Glutamatergic neuron (in vitro differentiated cells): Measurements from ENCODE around the gene TAC1. TPM values are rescaled to one million over a fixed set of nuclear protein-coding genes. Genes with fewer than 3 reads are reported as not detected.

Source experiments
- DNase-seq: peaks from one replicate; pipeline ENCODE4 v3.0.0; 2022
- H3K27ac Mint-ChIP-seq: one replicate; pipeline ENCODE4 v1.8.0; 2020; ENCODE audit warnings: mild to moderate bottlenecking, mixed read lengths, inconsistent platforms; ENCODE audit not compliant: unreplicated experiment
- H3K27me3 Mint-ChIP-seq: one replicate; pipeline ENCODE4 v1.8.0; 2020; ENCODE audit warnings: mild to moderate bottlenecking, moderate library complexity, mixed read lengths, inconsistent platforms; ENCODE audit not compliant: unreplicated experiment
- H3K36me3 Mint-ChIP-seq: one replicate; pipeline ENCODE4 v1.8.0; 2020; ENCODE audit warnings: mild to moderate bottlenecking, mixed read lengths, inconsistent platforms; ENCODE audit not compliant: unreplicated experiment
- H3K4me1 Mint-ChIP-seq: one replicate; pipeline ENCODE4 v1.8.0; 2020; ENCODE audit warnings: mild to moderate bottlenecking, low read depth, mixed read lengths, inconsistent platforms; ENCODE audit not compliant: unreplicated experiment
- H3K4me3 Mint-ChIP-seq: one replicate; pipeline ENCODE4 v1.8.0; 2020; ENCODE audit warnings: mild to moderate bottlenecking, mixed read lengths, inconsistent platforms; ENCODE audit not compliant: unreplicated experiment
- H3K9me3 Mint-ChIP-seq: one replicate; pipeline ENCODE4 v1.8.0; 2020; ENCODE audit warnings: mild to moderate bottlenecking, moderate library complexity, mixed read lengths, inconsistent platforms; ENCODE audit not compliant: unreplicated experiment
- CTCF ChIP-seq: fragments of 200-600 bp; sonication (generic); IDR thresholded peaks from one replicate; pipeline ENCODE4 v1.5.0; 2021; ENCODE audit not compliant: partially characterized antibody, unreplicated experiment
- long read RNA-seq: library from polyadenylated mRNA; unstranded; transcript quantifications from one replicate; pipeline ENCODE4 v2.0.0, GENCODE V29; 2020; ENCODE audit not compliant: unreplicated experiment
- total RNA-seq: library from RNA; stranded (reverse); fragmentation: NEBNext Ultra II Directional; extraction: Animal tissue kit (Norgen Biotek cat#: 25700); gene quantifications from one replicate; pipeline ENCODE4 v1.2.1, GENCODE V29; 2021; ENCODE audit not compliant: unreplicated experiment

Gene TAC1
- total RNA-seq: 12.1 TPM
- long read RNA-seq, transcript TAC1-201 (7 exons, 1,239 nt): major isoform, 7 of 9 reads
- long read RNA-seq, partial matches to known transcripts: 0 of 9 reads
- long read RNA-seq, other reads (novel, unspliced or antisense): 1 of 9 reads

- Mint-ChIP-seq H3K27me3 (peaks cover 14% of the 10 kb centered on the region), H3K27ac (peak within 1 kb of the TSS; percentile 62), H3K9me3 (peaks cover 6% of the 10 kb centered on the region), H3K4me1 (peaks cover 12% of the 10 kb centered on the region), H3K36me3 (no peaks in the 10 kb centered on the region), H3K4me3 (peak within 1 kb of the TSS; percentile 84)
- DNase-seq: peak; percentile 63
- TF ChIP-seq CTCF: no peak
These were observed at the start of gene TAC1 for GRCh38 chr7:97731736-97732564. TAC1 (plus strand) TSS chr7:97732086; CDS start chr7:97732613, 527 bp downstream.

GRCh38 chr7:97685952-97686351 lies 45.9 kb upstream of the TAC1 start:
- no peak for TF ChIP-seq CTCF
- no peaks in the 10 kb centered on the region for H3K36me3 Mint-ChIP-seq
- DNase-seq: no peak
- peaks cover 2% of the 10 kb centered on the region for H3K9me3 Mint-ChIP-seq
- H3K27ac Mint-ChIP-seq: no peak overlapping the region
- no peaks in the 10 kb centered on the region for H3K27me3 Mint-ChIP-seq
- H3K4me3 Mint-ChIP-seq: no peak overlapping the region
- peaks cover 2% of the 10 kb centered on the region for H3K4me1 Mint-ChIP-seq

GRCh38 chr7:97693586-97693985 lies 38.3 kb upstream of the TAC1 start:
- no peak for DNase-seq
- no peaks in the 10 kb centered on the region for H3K36me3 Mint-ChIP-seq
- TF ChIP-seq CTCF: no peak
- H3K4me3 Mint-ChIP-seq: no peak overlapping the region
- no peak overlapping the region for H3K27ac Mint-ChIP-seq
- no peaks in the 10 kb centered on the region for H3K9me3 Mint-ChIP-seq
- H3K27me3 Mint-ChIP-seq: no peaks in the 10 kb centered on the region
- no peaks in the 10 kb centered on the region for H3K4me1 Mint-ChIP-seq

DNA sequence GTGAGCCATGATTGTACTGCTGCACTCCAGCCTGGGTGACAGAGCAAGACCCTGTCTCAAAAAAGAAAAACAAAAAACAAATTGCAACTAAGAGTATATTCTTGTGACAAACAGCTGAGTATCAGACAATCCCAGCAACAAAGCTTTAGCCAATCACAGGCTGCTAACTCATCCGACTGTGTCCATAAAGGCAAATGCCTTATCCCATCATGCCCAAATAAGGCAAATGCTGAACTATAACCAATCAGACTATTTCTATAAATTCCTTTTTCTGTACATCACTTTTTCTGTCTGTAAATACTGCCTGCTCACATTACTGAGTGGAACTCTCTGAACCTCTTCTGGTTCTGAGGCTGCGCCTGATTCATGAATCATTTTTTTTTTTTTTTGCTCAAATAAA lies 37.5 kb upstream of the TAC1 start:
- Mint-ChIP-seq H3K27me3 (peaks cover 1% of the 10 kb centered on the region), H3K27ac (no peak overlapping the region), H3K4me3 (no peak overlapping the region), H3K9me3 (no peaks in the 10 kb centered on the region), H3K4me1 (no peaks in the 10 kb centered on the region), H3K36me3 (no peaks in the 10 kb centered on the region)
- no peak for TF ChIP-seq CTCF
- no peak for DNase-seq

DNA sequence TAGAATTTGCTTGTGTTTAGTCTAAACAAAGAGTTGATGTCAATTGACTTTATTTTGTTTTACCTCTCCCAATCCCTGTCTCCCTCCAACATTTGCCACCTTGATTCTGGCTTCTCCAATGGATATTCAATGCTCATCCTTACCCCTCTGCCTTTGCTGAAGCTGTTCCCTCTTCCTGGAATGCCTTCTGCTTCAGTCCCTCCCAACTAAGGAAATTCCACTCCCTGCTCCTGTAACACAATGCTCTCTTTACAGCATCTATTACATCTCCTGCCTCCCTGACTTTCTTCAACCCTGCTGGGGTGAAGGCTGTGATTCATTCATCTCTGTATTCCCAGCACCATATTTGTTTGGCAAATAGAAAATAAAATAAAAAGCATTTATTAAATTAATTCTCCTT lies 34.5 kb upstream of the TAC1 start:
- Mint-ChIP-seq H3K4me1 (no peaks in the 10 kb centered on the region), H3K27ac (no peak overlapping the region), H3K36me3 (no peaks in the 10 kb centered on the region), H3K9me3 (no peaks in the 10 kb centered on the region), H3K4me3 (no peak overlapping the region), H3K27me3 (peaks cover 1% of the 10 kb centered on the region)
- no peak for TF ChIP-seq CTCF
- no peak for DNase-seq
